CD4-positive, alpha-beta memory T cell (primary cell): ENCODE results near the gene POTEC. TPM values are rescaled to one million over a fixed set of nuclear protein-coding genes. Genes with fewer than 3 reads are reported as not detected.
"Not testable (repeated sequence)": the region's sequence is repeated elsewhere in the genome, so short reads cannot be mapped to it uniquely, and the experiment has no call there.

Experiments used
- CTCF ChIA-PET: fragments of 350-600 bp; sonication (Branson Sonifier 250); formaldehyde crosslinking; loops from one replicate; lab custom pipeline; 2021; ENCODE audit warnings: inconsistent platforms; ENCODE audit not compliant: partially characterized antibody; lab: Charles Lee
- POLR2A ChIA-PET: fragments of 350-600 bp; sonication (Branson Sonifier 250); formaldehyde crosslinking; loops from one replicate; lab custom pipeline; 2021; ENCODE audit not compliant: partially characterized antibody; lab: Charles Lee
- DNase-seq, 5 donors: peaks; one replicate each; pipeline versions ENCODE4 v3.0.0 to v3.0.0-alpha.2; 2020 to 2022; ENCODE audit warnings: mixed read lengths in 1 of 5
- H3K27ac ChIP-seq: one replicate; pipeline ENCODE4 v1.7.0; 2013; ENCODE audit warnings: low read depth, low read length
- H3K27me3 ChIP-seq: 2 replicates; pipeline ENCODE4 v1.7.0; 2013; ENCODE audit warnings: mild to moderate bottlenecking, low read length, moderate library complexity; ENCODE audit not compliant: insufficient read depth
- H3K36me3 ChIP-seq: 2 replicates; pipeline ENCODE4 v1.7.0; 2013; ENCODE audit warnings: mild to moderate bottlenecking, low read length, moderate library complexity; ENCODE audit not compliant: insufficient read depth
- H3K4me1 ChIP-seq: 2 replicates; pipeline ENCODE4 v1.7.0; 2013; ENCODE audit warnings: mild to moderate bottlenecking, low read length, moderate library complexity; ENCODE audit not compliant: insufficient read depth
- H3K4me3 ChIP-seq, 2 donors: one replicate each; pipeline ENCODE4 v1.7.0; 2013; ENCODE audit warnings: low read length in 2 of 2, mild to moderate bottlenecking in 1 of 2
- H3K9me3 ChIP-seq, 2 donors: one replicate each; pipeline ENCODE4 v1.7.0; 2013; ENCODE audit warnings: low read length in 2 of 2, control low read depth in 1 of 2; ENCODE audit not compliant: control insufficient read depth in 1 of 2
- H3K27ac Mint-ChIP-seq, 7 donors: one replicate each; pipeline ENCODE4 v1.8.0; 2020 to 2021; ENCODE audit warnings: mixed read lengths in 7 of 7, mild to moderate bottlenecking in 6 of 7, inconsistent platforms in 3 of 7, moderate library complexity in 3 of 7
- H3K27me3 Mint-ChIP-seq, 2 donors: one replicate each; pipeline ENCODE4 v1.8.0; 2020 to 2021; ENCODE audit warnings: mixed read lengths in 2 of 2
- H3K36me3 Mint-ChIP-seq, 2 donors: one replicate each; pipeline ENCODE4 v1.8.0; 2020 to 2021; ENCODE audit warnings: mixed read lengths in 2 of 2, inconsistent platforms in 1 of 2, mild to moderate bottlenecking in 1 of 2
- H3K4me1 Mint-ChIP-seq, 4 donors: one replicate each; pipeline ENCODE4 v1.8.0; 2020 to 2021; ENCODE audit warnings: mixed read lengths in 4 of 4, mild to moderate bottlenecking in 1 of 4
- H3K4me3 Mint-ChIP-seq, 8 donors: one replicate each; pipeline ENCODE4 v1.8.0; 2020 to 2021; ENCODE audit warnings: mixed read lengths in 8 of 8, mild to moderate bottlenecking in 7 of 8, moderate library complexity in 6 of 8, inconsistent platforms in 3 of 8
- H3K9me3 Mint-ChIP-seq, 8 donors: one replicate each; pipeline ENCODE4 v1.8.0; 2020 to 2021; ENCODE audit warnings: mixed read lengths in 8 of 8, mild to moderate bottlenecking in 5 of 8, inconsistent platforms in 3 of 8, moderate library complexity in 1 of 8
- intact Hi-C: fragments of 100-400 bp; cut with micrococcal nuclease; formaldehyde crosslinking; loops from one replicate; pipeline ENCODE4 v1.15.1; 2023
- polyA plus RNA-seq, 2 donors: library from polyadenylated mRNA; unstranded; fragments of 300-500 nt; fragmentation: Illumina TruSeq; gene quantifications; one replicate each; pipeline ENCODE4 v1.2.3, GENCODE V29; 2021
- total RNA-seq, 2 experiments: library from RNA; stranded (reverse); gene quantifications; one replicate each; pipeline ENCODE4 v1.2.3, GENCODE V29; 2021

The POTEC gene
- total and polyA plus RNA-seq, 4 experiments from 2014 or later: not detected

GRCh38 chr18:14473250-14474006 is 70.0 kb downstream of the POTEC start:
- H3K27me3 Mint-ChIP-seq, H3K27me3 ChIP-seq, H3K4me1 Mint-ChIP-seq, H3K9me3 ChIP-seq, POLR2A ChIA-PET, H3K27ac ChIP-seq, H3K36me3 ChIP-seq, H3K9me3 Mint-ChIP-seq, H3K4me3 Mint-ChIP-seq, H3K4me1 ChIP-seq, intact Hi-C loops, H3K4me3 ChIP-seq, H3K27ac Mint-ChIP-seq, DNase-seq, H3K36me3 Mint-ChIP-seq, CTCF ChIA-PET: not testable (repeated sequence)

GRCh38 chr18:14471286-14471685 is 72.1 kb downstream of the POTEC start:
- intact Hi-C loops, H3K4me1 Mint-ChIP-seq, H3K27me3 Mint-ChIP-seq, DNase-seq, H3K27ac ChIP-seq, POLR2A ChIA-PET, H3K4me1 ChIP-seq, H3K36me3 ChIP-seq, H3K4me3 Mint-ChIP-seq, H3K9me3 ChIP-seq, H3K4me3 ChIP-seq, H3K27ac Mint-ChIP-seq, H3K36me3 Mint-ChIP-seq, H3K9me3 Mint-ChIP-seq, H3K27me3 ChIP-seq: not testable (repeated sequence)
- CTCF ChIA-PET: interaction anchor here (1.4 kb wide), 1 partner anchor 13 kb away, joined by 3 read pairs; no protein-coding TSS in a partner anchor

- CTCF ChIA-PET: not testable (repeated sequence)
Measured at GRCh38 chr18:14470446-14470845, 73.0 kb downstream of the POTEC start.

GRCh38 chr18:14470046-14470445 is 73.4 kb downstream of the POTEC start:
- H3K27ac Mint-ChIP-seq, H3K4me1 ChIP-seq, H3K9me3 ChIP-seq, intact Hi-C loops, H3K4me3 ChIP-seq, H3K36me3 Mint-ChIP-seq, CTCF ChIA-PET, H3K27me3 ChIP-seq, H3K36me3 ChIP-seq, DNase-seq, H3K9me3 Mint-ChIP-seq, H3K27ac ChIP-seq, H3K4me1 Mint-ChIP-seq, POLR2A ChIA-PET, H3K27me3 Mint-ChIP-seq, H3K4me3 Mint-ChIP-seq: not testable (repeated sequence)

More at GRCh38 chr18:14470446-14470845, 73.0 kb downstream of the POTEC start:
- H3K27ac ChIP-seq, H3K9me3 ChIP-seq, H3K27me3 Mint-ChIP-seq, POLR2A ChIA-PET, intact Hi-C loops, H3K4me1 Mint-ChIP-seq, H3K4me3 Mint-ChIP-seq, H3K36me3 ChIP-seq, H3K27ac Mint-ChIP-seq, H3K4me3 ChIP-seq, H3K4me1 ChIP-seq, H3K27me3 ChIP-seq, H3K36me3 Mint-ChIP-seq, H3K9me3 Mint-ChIP-seq, DNase-seq: not testable (repeated sequence)

GRCh38 chr18:14465989-14466388 is 77.4 kb downstream of the POTEC start:
- CTCF ChIA-PET, H3K27me3 Mint-ChIP-seq, H3K4me1 ChIP-seq: not testable (repeated sequence)

More at GRCh38 chr18:14465989-14466388, 77.4 kb downstream of the POTEC start:
- H3K36me3 Mint-ChIP-seq, H3K4me3 Mint-ChIP-seq, intact Hi-C loops, H3K27ac ChIP-seq, H3K27me3 ChIP-seq, H3K9me3 ChIP-seq, DNase-seq, H3K4me3 ChIP-seq, H3K27ac Mint-ChIP-seq, H3K36me3 ChIP-seq, H3K4me1 Mint-ChIP-seq: not testable (repeated sequence)
- H3K9me3 Mint-ChIP-seq: peaks cover 0 to 11% (median 7%) of the 10 kb centered on the region in 8 donors
- POLR2A ChIA-PET: interaction anchor here (0.7 kb wide), 1 partner anchor 172 kb away, joined by 3 read pairs; no protein-coding TSS in a partner anchor

Other genes with a start within 250 kb of the POTEC start
- gene ANKRD30B, start 204.6 kb upstream of the POTEC start, total RNA-seq: not detected
- gene ANKRD30B, start 204.6 kb upstream of the POTEC start, polyA plus RNA-seq: under 1 TPM in 1 of 2 donors, not detected in 1; 0.07 TPM